HEK293T (cell line): Measurements from ENCODE around the gene KRT84.

Experiments
- BHLHE40 ChIP-seq: fragments of 450-650 bp; IDR thresholded peaks from 2 replicates; pipeline ENCODE4 v1.6.1; 2016; ENCODE audit warnings: mild to moderate bottlenecking, moderate library complexity, borderline replicate concordance
- CTBP1 ChIP-seq: fragments of 450-650 bp; IDR thresholded peaks from 2 replicates; pipeline ENCODE4 v1.6.1; 2016; ENCODE audit warnings: borderline replicate concordance
- FOXM1 ChIP-seq: fragments of 450-650 bp; IDR thresholded peaks from 2 replicates; pipeline ENCODE4 v1.6.1; 2017; ENCODE audit warnings: mild to moderate bottlenecking, borderline replicate concordance
- HDGF ChIP-seq: fragments of 450-650 bp; IDR thresholded peaks from 2 replicates; pipeline ENCODE4 v1.6.1; 2017; ENCODE audit warnings: antibody characterized with exemption, borderline replicate concordance
- PKNOX1 ChIP-seq: fragments of 450-650 bp; IDR thresholded peaks from 2 replicates; pipeline ENCODE4 v1.6.1; 2016
- SP1 ChIP-seq: fragments of 450-650 bp; IDR thresholded peaks from 2 replicates; pipeline ENCODE4 v1.6.1; 2017
- SUZ12 ChIP-seq: fragments of 450-650 bp; IDR thresholded peaks from 2 replicates; pipeline ENCODE4 v1.6.1; 2016; ENCODE audit warnings: mild to moderate bottlenecking
- TARDBP ChIP-seq: fragments of 450-650 bp; IDR thresholded peaks from 2 replicates; pipeline ENCODE4 v1.6.1; 2016

- TF ChIP-seq CTBP1 = no peak
- no peak for TF ChIP-seq SP1
- TF ChIP-seq TARDBP = no peak
- TF ChIP-seq HDGF = no peak
- TF ChIP-seq FOXM1 = no peak
- no peak for TF ChIP-seq BHLHE40
- no peak for TF ChIP-seq PKNOX1
- TF ChIP-seq SUZ12 = no peak
Measured at GRCh38 chr12:52398176-52398575, 12.7 kb upstream of the KRT84 start.
